ENCODE measurements around the gene HIPK3.

The HIPK3 gene

DNA sequence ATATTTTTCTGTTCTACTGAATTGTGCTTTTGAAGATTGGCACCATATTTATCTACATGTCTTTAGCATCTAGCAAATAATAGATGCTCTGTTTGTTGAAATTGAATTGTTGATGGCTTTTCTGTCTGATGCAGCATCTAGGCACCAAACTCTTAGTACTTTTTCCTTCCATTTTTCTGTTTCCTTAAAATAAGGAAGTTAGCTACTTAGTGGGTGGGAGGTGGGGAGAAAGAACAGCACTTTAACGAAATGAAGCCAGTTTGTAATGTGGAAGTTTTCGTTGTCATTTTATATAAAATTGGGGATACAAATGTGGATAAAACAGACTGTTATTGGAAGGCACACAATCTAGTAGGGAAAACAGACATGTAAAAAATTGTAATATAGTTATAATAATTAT lies 76.6 kb downstream of the HIPK3 start:
- Histone ChIP-seq H3K36me3 (ENCODE audit: insufficient read depth) (no peaks in the 10 kb centered on the region), H3K79me2 (ENCODE audit: insufficient read depth, low read depth) (peaks cover 13% of the 10 kb centered on the region), H3K27ac (no peak overlapping the region)

DNA sequence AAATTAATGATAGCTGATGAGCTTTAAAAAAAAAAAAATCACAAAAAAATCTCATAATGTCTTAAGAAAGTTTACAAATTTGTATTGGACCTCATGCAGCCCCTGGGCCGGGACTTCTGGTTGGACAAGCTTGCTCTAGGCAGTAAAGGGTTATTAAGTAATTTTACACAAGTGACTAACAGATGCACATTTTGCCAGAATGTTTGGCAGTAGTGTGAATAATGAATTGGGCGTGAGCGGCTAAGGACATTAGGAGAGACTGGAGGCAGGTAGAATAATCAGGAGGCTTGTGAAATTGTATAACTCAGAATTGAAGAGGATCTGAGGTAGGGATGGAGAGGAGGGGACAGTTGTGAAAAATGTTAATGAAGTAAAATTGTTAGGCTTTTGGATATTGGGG lies 77.4 kb downstream of the HIPK3 start:
- TF ChIP-seq, protein P1, sequence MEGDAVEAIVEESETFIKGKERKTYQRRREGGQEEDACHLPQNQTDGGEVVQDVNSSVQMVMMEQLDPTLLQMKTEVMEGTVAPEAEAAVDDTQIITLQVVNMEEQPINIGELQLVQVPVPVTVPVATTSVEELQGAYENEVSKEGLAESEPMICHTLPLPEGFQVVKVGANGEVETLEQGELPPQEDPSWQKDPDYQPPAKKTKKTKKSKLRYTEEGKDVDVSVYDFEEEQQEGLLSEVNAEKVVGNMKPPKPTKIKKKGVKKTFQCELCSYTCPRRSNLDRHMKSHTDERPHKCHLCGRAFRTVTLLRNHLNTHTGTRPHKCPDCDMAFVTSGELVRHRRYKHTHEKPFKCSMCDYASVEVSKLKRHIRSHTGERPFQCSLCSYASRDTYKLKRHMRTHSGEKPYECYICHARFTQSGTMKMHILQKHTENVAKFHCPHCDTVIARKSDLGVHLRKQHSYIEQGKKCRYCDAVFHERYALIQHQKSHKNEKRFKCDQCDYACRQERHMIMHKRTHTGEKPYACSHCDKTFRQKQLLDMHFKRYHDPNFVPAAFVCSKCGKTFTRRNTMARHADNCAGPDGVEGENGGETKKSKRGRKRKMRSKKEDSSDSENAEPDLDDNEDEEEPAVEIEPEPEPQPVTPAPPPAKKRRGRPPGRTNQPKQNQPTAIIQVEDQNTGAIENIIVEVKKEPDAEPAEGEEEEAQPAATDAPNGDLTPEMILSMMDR (conservative IDR thresholded peaks at IDR 0.05; ENCODE audit: low read depth, low read length) = no peak
- Histone ChIP-seq H3K79me2 (ENCODE audit: insufficient read depth, low read depth) (peaks cover 13% of the 10 kb centered on the region), H3K4me1 (ENCODE audit: low read depth, poor library complexity, severe bottlenecking) (peaks cover 8% of the 10 kb centered on the region)

More for the DNA sequence above, 76.6 kb downstream of the HIPK3 start:
- Histone ChIP-seq H3K4me3 (IDR thresholded peaks at IDR 0.05; ENCODE audit: insufficient read depth, low read depth, low read length) (no peak overlapping the region), H2AFZ (ENCODE audit: low read depth) (no peak overlapping the region), H3K4me1 (ENCODE audit: low read depth, poor library complexity, severe bottlenecking) (peaks cover 5% of the 10 kb centered on the region), H3K4me2 (no peak overlapping the region), H3K9ac (no peak overlapping the region), H3K27me3 (ENCODE audit: insufficient read depth, low read depth) (no peaks in the 10 kb centered on the region), H4K20me1 (ENCODE audit: insufficient read depth) (no peaks in the 10 kb centered on the region)
- TF ChIP-seq, protein P1 (conservative IDR thresholded peaks at IDR 0.05; ENCODE audit: low read depth, low read length) = no peak

DNA sequence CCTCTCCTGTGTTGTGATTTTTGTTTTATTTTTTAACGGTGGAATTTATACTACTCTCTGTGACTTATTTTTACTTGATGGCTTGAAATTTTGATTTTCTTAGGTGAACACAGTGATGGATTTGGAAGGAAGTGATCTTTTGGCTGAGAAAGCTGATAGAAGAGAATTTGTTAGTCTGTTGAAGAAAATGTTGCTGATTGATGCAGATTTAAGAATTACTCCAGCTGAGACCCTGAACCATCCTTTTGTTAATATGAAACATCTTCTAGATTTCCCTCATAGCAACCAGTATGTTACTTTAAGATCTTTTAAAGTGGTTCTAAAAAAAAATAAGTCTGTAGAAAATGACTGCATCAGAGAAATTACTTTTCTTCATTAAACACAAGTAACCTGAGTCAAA lies 82.1 kb downstream of the HIPK3 start:
- TF ChIP-seq, protein P1 (conservative IDR thresholded peaks at IDR 0.05; ENCODE audit: low read depth, low read length) = no peak
- H3K4me1 ChIP-seq (ENCODE audit: low read depth, poor library complexity, severe bottlenecking) = peaks cover 28% of the 10 kb centered on the region

More for the DNA sequence above, 77.4 kb downstream of the HIPK3 start:
- Histone ChIP-seq H3K9ac (no peak overlapping the region), H3K4me2 (no peak overlapping the region), H3K4me3 (IDR thresholded peaks at IDR 0.05; ENCODE audit: insufficient read depth, low read depth, low read length) (no peak overlapping the region), H4K20me1 (ENCODE audit: insufficient read depth) (no peaks in the 10 kb centered on the region), H3K27ac (no peak overlapping the region), H3K27me3 (ENCODE audit: insufficient read depth, low read depth) (no peaks in the 10 kb centered on the region), H3K36me3 (ENCODE audit: insufficient read depth) (no peaks in the 10 kb centered on the region), H2AFZ (ENCODE audit: low read depth) (no peak overlapping the region)

DNA sequence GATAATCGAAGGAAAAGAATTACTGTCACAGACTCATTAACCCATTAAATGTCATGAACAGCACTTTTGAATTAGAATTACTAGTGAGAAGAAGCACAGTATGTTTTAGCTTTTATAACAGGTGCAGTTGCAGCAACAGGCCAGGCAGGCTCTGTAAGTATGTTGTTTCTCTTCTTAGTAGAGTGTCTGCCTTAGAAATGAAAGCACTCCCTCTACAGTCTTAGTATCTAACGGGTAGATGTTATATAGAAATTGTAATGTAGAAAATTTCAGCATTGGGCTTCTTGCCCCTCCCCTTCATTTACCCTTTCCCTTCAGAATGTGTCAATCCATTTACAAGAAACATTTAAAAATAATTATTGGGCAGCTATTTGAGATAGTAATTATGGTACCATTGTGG lies 87.4 kb downstream of the HIPK3 start:
- no peak overlapping the region for H3K27ac ChIP-seq
- H3K79me2 ChIP-seq (ENCODE audit: insufficient read depth, low read depth) = no peaks in the 10 kb centered on the region; the same call in 1 of the 2 replicates
- TF ChIP-seq, protein P1 (conservative IDR thresholded peaks at IDR 0.05; ENCODE audit: low read depth, low read length) = no peak
- H3K4me1 ChIP-seq (ENCODE audit: low read depth, poor library complexity, severe bottlenecking) = peaks cover 21% of the 10 kb centered on the region
- no peaks in the 10 kb centered on the region for H4K20me1 ChIP-seq (ENCODE audit: insufficient read depth)
- H3K4me3 ChIP-seq (IDR thresholded peaks at IDR 0.05; ENCODE audit: insufficient read depth, low read depth, low read length) = no peak overlapping the region
- no peaks in the 10 kb centered on the region for H3K27me3 ChIP-seq (ENCODE audit: insufficient read depth, low read depth)
- no peak overlapping the region for H3K4me2 ChIP-seq
- H2AFZ ChIP-seq (ENCODE audit: low read depth) = no peak overlapping the region
- no peak overlapping the region for H3K9ac ChIP-seq
- H3K36me3 ChIP-seq (ENCODE audit: insufficient read depth) = no peaks in the 10 kb centered on the region; the same call in 1 of the 2 replicates

More for the DNA sequence above, 82.1 kb downstream of the HIPK3 start:
- no peak overlapping the region for H2AFZ ChIP-seq (ENCODE audit: low read depth)
- no peaks in the 10 kb centered on the region; the same call in 1 of the 2 replicates for H3K36me3 ChIP-seq (ENCODE audit: insufficient read depth)
- no peak overlapping the region for H3K4me3 ChIP-seq (IDR thresholded peaks at IDR 0.05; ENCODE audit: insufficient read depth, low read depth, low read length)
- no peak overlapping the region for H3K4me2 ChIP-seq
- peaks cover 5% of the 10 kb centered on the region; the same call in 1 of the 2 replicates for H3K79me2 ChIP-seq (ENCODE audit: insufficient read depth, low read depth)
- H3K27me3 ChIP-seq (ENCODE audit: insufficient read depth, low read depth) = no peaks in the 10 kb centered on the region
- no peak overlapping the region for H3K27ac ChIP-seq
- H4K20me1 ChIP-seq (ENCODE audit: insufficient read depth) = no peaks in the 10 kb centered on the region
- no peak overlapping the region for H3K9ac ChIP-seq
